HG02981 (cell line): ENCODE measurements around the gene THBS3.
"Not testable (repeated sequence)": the region's sequence is repeated elsewhere in the genome, so short reads cannot be mapped to it uniquely, and the experiment has no call there.

Experiments
- ATAC-seq: cut with Tn5 transposase; IDR thresholded peaks from one replicate; pipeline ENCODE4 v1.9.1; 2021; ENCODE audit warnings: mild to moderate bottlenecking, moderate library complexity; ENCODE audit not compliant: unreplicated experiment

Gene THBS3

DNA sequence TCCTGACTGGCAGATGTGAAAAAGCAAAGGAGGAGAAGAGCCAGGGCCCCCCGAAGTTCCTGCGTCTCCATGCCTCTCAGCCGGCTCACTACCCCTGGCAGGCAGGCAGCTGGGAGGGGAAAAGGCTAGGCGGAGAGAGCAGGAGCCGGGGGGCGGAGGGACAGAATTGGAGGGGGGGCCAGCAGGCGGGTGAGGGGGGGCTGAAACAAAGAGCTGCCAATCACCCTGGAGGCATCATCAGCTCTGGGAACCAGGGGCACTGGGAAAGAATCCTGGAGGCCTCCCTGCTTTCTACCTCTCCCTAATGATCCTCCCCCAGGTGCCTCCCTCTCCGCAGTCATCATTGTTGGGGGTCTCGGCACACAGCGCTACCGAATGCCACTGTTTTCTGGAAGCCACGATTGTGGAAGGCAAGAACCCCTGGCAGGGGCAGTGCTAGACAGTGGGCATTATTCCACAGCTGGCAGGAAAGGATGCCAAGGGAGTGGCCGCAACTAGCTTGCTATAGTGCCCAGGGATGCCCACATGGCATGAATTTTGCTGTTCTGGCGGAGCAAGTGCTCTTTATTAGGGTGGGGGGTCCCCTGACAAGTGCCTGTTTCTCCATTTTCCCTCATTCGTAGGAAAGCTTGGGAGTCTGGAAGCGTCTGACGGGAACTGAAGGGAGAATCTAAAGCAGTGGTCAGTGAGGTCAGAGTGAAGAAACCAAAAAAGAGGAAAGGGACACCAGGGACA lies at the start of gene THBS3:
TSS of gene THBS3 (minus strand) at position 92 of the 735 bp plus-strand sequence. CDS start at position 71, 21 bp downstream.
- no peak for ATAC-seq

DNA sequence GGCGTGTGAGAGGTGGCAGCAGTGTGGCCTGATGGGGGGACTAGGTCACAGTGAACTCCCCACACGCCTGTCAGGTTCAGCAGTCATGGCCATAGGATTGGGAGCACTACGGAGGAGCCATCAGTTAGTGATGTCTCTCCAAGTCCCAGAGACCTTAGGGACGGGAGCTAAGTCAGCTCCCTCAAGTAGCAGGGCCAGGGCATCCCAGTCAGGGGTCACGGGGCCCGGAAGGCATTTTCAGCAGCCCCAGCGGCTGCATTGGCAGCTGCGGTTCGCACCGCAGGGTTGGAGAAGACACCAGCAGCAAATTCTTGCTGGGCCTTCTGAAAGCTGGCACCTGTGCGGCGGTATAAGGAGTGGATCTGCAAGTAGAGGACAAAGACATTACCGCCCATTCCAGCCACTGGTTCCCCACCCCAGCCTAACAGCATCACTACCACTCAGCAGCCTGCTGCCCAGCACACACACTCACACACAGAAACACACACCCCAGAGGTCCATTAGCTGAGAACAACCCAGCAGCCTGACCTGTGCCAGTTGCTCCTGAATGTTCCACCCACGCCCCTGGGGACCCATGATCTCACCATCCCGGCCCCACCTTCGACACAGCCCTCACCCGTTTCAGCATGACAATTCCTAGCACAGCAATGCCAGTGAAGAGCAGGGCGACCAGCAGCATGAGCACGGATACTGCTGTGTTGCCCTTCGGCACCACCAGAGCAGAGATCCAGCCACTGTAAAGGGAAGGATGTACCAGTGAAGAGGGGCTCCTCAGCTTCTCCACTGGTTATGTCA lies 48.6 kb upstream of the THBS3 start:
- no peak for ATAC-seq

DNA sequence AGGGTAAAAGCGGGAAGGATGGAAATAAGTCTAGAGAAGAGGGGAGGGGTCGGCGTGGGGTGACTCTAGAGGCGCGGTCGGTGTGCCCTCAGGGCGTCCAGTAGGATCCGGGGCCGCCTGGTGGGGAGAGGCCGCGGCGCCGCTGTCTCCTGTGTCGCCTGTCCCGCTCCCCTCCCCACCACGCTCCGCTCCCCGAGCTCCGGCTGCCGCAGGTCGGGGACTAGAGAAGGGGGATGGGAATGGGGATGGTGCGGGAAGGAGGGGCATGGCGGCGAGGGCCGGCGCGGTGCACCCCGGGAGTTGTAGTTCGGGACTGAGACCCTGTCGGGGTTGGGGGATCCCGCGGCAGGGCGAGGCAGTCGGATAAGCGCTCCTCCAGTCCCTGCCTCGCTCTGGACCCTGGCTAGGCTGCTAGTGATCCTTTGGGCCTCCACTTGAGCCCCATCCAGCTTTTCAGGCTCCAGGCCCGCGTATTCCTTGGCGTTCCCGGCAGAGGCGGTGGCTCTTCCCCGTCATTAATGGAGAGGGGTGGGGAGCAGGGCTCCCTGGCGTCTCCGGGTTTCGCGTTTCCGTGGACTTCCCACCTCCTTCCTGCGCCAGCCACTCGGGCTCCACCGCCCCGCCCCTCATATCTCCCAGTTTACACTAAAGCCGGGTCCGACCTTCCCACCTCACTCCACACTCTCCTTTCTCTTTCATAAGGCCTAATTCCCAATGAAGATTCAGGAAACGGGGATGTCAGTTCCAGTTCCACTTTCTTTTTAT lies 47.7 kb upstream of the THBS3 start, which contains the start of gene ENTREP3:
TSS of gene ENTREP3 (minus strand) at position 241 of the 765 bp plus-strand sequence. CDS start 606 bp downstream, outside the sequence.
- ATAC-seq: peak; percentile 56

GRCh38 chr1:155254714-155255242 lies 47.1 kb upstream of the THBS3 start:
- ATAC-seq: no peak

GRCh38 chr1:155254228-155254713 lies 46.6 kb upstream of the THBS3 start:
- ATAC-seq: no peak

DNA sequence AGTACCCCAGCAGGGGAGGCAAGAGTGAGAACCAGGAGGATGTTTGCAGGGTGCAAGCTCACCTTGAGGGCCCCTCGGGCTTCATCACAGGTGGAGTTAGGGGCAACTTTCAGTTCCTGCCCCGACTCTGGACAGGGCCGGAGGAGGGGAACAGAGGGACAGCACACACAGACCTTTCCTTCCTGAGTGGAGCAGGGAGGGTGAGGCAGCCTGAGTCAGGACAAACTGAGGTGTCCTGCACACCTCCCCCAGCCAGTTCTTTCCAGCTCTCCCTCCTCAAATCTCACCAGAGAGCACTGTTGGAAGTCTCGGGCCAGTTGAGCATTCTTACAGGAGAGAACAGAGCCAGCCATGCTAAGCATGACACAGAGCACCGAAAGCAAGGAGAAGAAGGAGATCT lies 46.1 kb upstream of the THBS3 start:
- ATAC-seq: no peak

- no peak for ATAC-seq
Observed at GRCh38 chr1:155253208-155253607, 45.5 kb upstream of the THBS3 start.

DNA sequence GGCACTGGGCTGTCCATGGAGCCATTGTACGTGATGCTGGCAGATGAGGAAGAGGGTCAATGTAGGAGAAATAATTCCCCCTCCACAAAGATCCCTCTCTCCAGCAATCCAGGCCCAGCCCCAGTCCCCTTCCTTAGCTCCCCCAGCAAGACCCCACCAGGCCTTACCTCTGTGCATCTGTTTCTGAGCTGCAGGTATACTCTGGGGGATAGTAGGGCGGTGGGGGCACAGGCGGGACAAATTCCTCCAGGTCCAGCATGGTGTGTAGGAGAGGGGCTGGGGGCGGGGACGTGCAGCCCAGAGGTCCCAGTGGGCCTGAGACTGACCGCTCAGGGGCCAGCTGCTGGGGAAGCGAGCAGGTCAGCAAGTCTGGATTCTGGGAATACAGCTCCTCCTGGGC lies 43.9 kb upstream of the THBS3 start:
- ATAC-seq: no peak

GRCh38 chr1:155250633-155251449 lies 43.1 kb upstream of the THBS3 start:
- ATAC-seq: peak; percentile 82

- peak; percentile 6 for ATAC-seq
Observed at GRCh38 chr1:155250246-155250632, 42.5 kb upstream of the THBS3 start.

DNA sequence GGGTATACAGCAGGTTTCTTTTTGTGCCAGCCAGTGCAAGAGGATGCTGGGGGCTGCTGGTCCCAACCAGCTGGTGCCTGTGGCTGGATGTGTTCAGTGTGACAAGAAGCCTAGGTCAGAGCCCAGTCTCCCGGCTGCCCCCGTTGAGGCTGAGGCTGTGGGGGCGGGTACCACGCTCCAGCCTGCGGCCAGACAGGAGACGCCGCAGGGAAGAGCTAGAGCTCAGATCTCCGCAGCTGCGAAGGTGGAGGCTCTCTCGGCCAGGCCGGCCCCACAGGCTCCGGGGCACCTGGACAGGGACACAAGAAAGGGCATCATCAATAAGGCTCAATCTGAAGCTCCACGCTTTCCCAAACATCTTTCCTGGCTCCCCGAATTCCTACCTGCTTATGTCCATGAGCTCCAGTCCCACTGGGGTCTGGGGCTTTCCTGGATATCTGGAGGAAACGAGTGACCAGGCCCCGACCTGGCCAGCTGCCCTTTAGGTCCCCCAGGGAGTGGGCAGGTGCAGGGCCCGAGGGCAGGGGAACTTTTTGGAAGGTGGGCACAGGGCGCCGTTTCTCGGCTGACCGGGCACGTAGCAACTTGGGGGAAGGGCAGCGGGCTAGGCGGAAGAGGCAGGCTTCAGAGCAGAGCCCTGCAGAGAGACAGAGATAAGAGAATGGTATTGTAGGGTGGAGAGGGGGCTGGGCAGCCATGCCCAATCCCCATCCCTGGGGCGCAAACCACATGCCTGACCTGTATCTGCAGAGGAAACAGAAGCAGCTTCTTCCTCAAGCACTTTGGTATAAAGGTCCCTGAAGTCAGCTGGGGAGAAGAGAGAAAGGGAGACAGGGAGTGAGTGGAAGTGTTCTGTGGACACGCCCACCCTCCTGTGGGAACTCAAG lies 40.2 kb upstream of the THBS3 start:
- no peak for ATAC-seq

DNA sequence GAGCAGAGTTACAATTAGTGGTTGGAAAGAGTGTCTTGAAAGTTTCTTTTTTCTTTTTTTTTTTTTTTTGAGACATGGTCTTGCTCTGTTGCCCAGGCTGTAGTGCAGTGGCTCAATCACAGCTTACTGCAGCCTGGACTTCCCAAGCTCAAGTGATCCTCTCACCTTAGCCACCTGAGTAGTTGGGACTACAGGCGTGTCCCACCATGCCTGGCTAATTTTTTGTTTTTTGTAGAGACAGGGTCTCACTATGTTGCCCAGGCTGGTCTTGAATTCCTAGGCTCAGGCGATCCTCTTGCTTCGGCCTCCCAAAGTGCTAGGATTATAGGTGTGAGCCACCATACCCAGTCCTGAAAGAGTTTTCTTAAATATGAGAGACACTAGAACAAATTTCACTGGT lies 39.1 kb upstream of the THBS3 start:
- ATAC-seq: not testable (repeated sequence)

GRCh38 chr1:155245163-155245524 lies 37.4 kb upstream of the THBS3 start:
- no peak for ATAC-seq

DNA sequence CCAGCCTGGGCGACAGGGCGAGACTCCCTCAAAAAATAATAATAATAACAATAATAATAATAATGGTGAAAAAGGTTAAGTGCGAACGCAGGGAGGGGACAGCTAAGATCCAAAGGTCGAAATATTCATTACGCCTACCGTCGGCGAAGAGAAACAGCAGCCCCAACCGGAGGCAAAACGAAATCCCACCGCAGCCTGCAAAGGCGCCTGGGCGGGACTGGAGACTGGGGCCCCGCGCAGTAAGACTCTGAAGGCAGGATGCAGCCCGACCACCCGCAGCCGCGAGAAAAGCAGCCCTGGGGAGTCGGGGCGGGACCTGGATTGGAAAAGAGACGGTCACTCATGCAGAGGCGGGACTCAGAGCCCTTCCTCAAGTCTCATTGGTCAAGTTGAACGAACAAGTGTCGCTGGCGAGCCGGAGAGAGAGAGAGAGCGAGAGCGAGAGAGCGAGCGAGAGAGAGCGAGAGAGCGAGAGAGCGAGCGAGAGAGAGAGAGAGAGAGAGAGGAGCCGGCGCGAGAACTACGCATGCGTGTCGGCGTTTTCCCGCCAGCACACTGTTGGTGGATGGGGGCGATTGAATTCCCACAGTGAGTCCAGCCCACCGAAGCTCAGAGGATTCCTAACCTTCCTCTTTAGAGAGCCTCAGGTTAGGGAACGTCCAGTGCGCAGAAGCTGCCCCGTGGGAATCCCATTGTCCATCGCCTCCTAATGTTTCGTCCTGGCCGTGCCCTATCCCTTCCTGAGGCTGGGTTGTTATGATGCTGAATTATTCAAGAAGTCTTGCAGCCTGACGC lies 36.9 kb upstream of the THBS3 start:
- peak; percentile 88 for ATAC-seq

GRCh38 chr1:155242805-155243358 lies 35.2 kb upstream of the THBS3 start:
- ATAC-seq: no peak

- no peak for ATAC-seq
Observed at GRCh38 chr1:155241841-155242264, 34.2 kb upstream of the THBS3 start.

DNA sequence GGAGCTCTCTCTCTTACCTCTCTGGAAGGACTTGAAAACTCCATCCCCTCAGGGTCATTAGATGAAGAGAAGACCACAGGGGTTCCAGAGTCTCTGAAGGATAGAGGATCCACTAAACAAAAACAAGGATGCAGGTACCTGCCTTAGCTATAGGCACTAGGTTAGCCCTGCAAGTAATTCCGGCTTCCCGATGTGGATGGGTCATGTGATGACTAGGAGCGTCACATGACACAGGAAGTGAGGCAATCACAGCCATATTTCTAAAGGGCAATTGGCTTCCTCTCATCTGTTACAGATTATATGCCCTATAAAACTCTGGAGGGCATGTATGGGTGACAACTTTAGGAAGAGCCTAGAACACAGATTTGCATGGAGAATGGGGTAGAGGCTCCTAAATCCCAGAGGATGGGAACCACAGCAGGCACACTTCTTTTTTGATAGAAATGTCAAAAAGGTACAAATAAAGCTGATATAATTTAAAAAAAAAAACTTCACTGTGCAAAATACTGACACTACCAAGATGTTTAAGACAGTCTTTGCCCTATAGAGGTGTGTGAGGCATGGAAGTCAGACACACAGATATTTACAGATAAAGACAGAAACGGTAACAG lies 33.5 kb upstream of the THBS3 start:
- ATAC-seq: no peak

DNA sequence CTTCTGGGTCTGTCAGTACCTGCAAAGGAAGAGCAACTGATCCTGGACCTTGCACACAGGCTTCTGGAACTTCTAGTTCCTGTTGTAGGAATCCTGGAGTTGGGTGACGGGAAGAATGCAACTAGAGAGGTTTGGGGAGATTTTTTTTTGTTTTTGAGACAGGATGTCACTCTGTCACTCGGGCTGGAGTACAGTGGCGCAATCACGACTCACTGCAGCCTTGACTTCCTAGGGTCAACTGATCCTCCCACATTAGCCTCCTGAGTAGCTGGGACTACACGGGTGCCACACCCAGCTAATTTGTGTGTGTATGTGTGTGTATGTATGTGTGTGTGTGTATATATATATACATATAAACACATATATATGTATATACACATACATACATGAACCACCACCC lies 28.8 kb upstream of the THBS3 start:
- no peak for ATAC-seq
